Neural cell (in vitro differentiated cells): ENCODE results near the gene JKAMP. TPM values are rescaled to one million over a fixed set of nuclear protein-coding genes. Genes with fewer than 3 reads are reported as not detected.

Experiments used
- H2AFZ ChIP-seq: fragments of 200-600, 300-800 bp; sonication (generic), shearing (Covaris generic); 2 replicates; pipeline ENCODE4 v1.6.0; 2014; ENCODE audit warnings: low read depth, mild to moderate bottlenecking, antibody characterized with exemption, low read length, moderate library complexity
- H3F3A ChIP-seq: fragments of 200-600 bp; shearing (Covaris generic); 2 replicates; pipeline ENCODE4 v1.6.1; 2016; ENCODE audit warnings: mild to moderate bottlenecking, moderate library complexity, mixed read lengths, antibody characterized with exemption, low read length; ENCODE audit not compliant: insufficient read depth, poor library complexity, severe bottlenecking
- H3K27ac ChIP-seq: fragments of 200-600, 300-800 bp; sonication (generic), shearing (Covaris generic); 2 replicates; pipeline ENCODE4 v1.5.1; 2014; ENCODE audit warnings: mild to moderate bottlenecking, low read length, moderate library complexity
- H3K27me3 ChIP-seq: fragments of 300-800, 200-600 bp; sonication (generic), shearing (Covaris generic); 2 replicates; pipeline ENCODE4 v1.6.0; 2014; ENCODE audit warnings: mild to moderate bottlenecking, low read depth, low read length, moderate library complexity; ENCODE audit not compliant: insufficient read depth
- H3K36me3 ChIP-seq: fragments of 300-800, 200-600 bp; sonication (generic), shearing (Covaris generic); 2 replicates; pipeline ENCODE4 v1.5.1; 2014; ENCODE audit warnings: mild to moderate bottlenecking, antibody characterized with exemption, low read length, moderate library complexity; ENCODE audit not compliant: insufficient read depth
- H3K4me2 ChIP-seq: fragments of 300-800, 200-600 bp; sonication (generic), shearing (Covaris generic); 2 replicates; pipeline ENCODE4 v1.6.0; 2014; ENCODE audit warnings: mild to moderate bottlenecking, low read length
- H3K4me3 ChIP-seq: fragments of 300-800, 200-600 bp; sonication (generic), shearing (Covaris generic); 2 replicates; pipeline ENCODE4 v1.5.1; 2014; ENCODE audit warnings: mild to moderate bottlenecking, low read length, moderate library complexity
- H3K79me2 ChIP-seq: fragments of 200-600 bp; shearing (Covaris generic); replicated peaks from 2 replicates; pipeline ENCODE4 v1.6.0; 2014; ENCODE audit warnings: mild to moderate bottlenecking, low read length, moderate library complexity; ENCODE audit not compliant: insufficient read depth
- H3K9ac ChIP-seq: fragments of 300-800, 200-600 bp; sonication (generic), shearing (Covaris generic); 2 replicates; pipeline ENCODE4 v1.6.1; 2016; ENCODE audit warnings: mild to moderate bottlenecking, low read length, mixed read lengths
- H3K9me2 ChIP-seq: fragments of 200-600 bp; shearing (Covaris generic); 2 replicates; pipeline ENCODE4 v1.6.1; 2016; ENCODE audit warnings: mild to moderate bottlenecking, low read length, mixed read lengths; ENCODE audit not compliant: insufficient read depth
- H3K9me3 ChIP-seq: fragments of 200-600, 300-800 bp; sonication (generic), shearing (Covaris generic); 2 replicates; pipeline ENCODE4 v1.6.1; 2016; ENCODE audit warnings: mild to moderate bottlenecking, mixed run types, low read length, moderate library complexity, mixed read lengths
- H4K20me1 ChIP-seq: fragments of 200-600 bp; shearing (Covaris generic); 2 replicates; pipeline ENCODE4 v1.6.1; 2016; ENCODE audit warnings: mild to moderate bottlenecking, mixed run types; ENCODE audit not compliant: insufficient read depth
- CTCF ChIP-seq: fragments of 450-650 bp; IDR thresholded peaks from 2 replicates; pipeline ENCODE4 v1.5.1; 2014; ENCODE audit warnings: antibody characterized with exemption, mild to moderate bottlenecking, moderate library complexity; ENCODE audit not compliant: poor library complexity, severe bottlenecking
- EP300 ChIP-seq: fragments of 450-650 bp; conservative IDR thresholded peaks from 2 replicates; pipeline ENCODE4 v1.6.1; 2014; ENCODE audit warnings: antibody characterized with exemption, mild to moderate bottlenecking, moderate library complexity; ENCODE audit not compliant: poor library complexity, severe bottlenecking
- EZH2 ChIP-seq: fragments of 200-600, 300-800 bp; shearing (Covaris generic), sonication (generic); IDR thresholded peaks from 2 replicates; pipeline ENCODE4 v1.6.1; 2014; ENCODE audit warnings: antibody characterized with exemption, low read length, borderline replicate concordance, mild to moderate bottlenecking; ENCODE audit not compliant: insufficient read depth, poor library complexity, severe bottlenecking
- MXI1 ChIP-seq: fragments of 450-650 bp; conservative IDR thresholded peaks from 2 replicates; pipeline ENCODE4 v1.6.1; 2014; ENCODE audit warnings: antibody characterized with exemption, mild to moderate bottlenecking; ENCODE audit not compliant: poor library complexity, severe bottlenecking
- POLR2AphosphoS5 ChIP-seq: IDR thresholded peaks from 2 replicates; pipeline ENCODE4 v1.6.1; 2012
- RAD21 ChIP-seq: fragments of 450-650 bp; conservative IDR thresholded peaks from 2 replicates; pipeline ENCODE4 v1.6.1; 2014; ENCODE audit warnings: antibody characterized with exemption, mild to moderate bottlenecking, moderate library complexity
- REST ChIP-seq: IDR thresholded peaks from 2 replicates; pipeline ENCODE4 v1.6.1; 2012; ENCODE audit warnings: borderline replicate concordance
- SMC3 ChIP-seq: fragments of 450-650 bp; conservative IDR thresholded peaks from 2 replicates; pipeline ENCODE4 v1.6.1; 2014; ENCODE audit warnings: antibody characterized with exemption, mild to moderate bottlenecking, moderate library complexity; ENCODE audit not compliant: poor library complexity
- TAF1 ChIP-seq: IDR thresholded peaks from 2 replicates; pipeline ENCODE4 v1.6.1; 2012; ENCODE audit warnings: low read depth
- polyA plus RNA-seq: library from polyadenylated mRNA; depleted of rRNA; stranded (reverse); fragments of >200 nt; gene quantifications from 2 replicates; pipeline ENCODE4 v1.2.3, GENCODE V29; 2014

Gene JKAMP
- polyA plus RNA-seq, 1 donor from 2014 or later: 204 TPM

- Histone ChIP-seq H3K79me2 (no peaks in the 10 kb centered on the region), H3K9me3 (no peaks in the 10 kb centered on the region), H3K9ac (peak within 1 kb of the TSS; percentile 82), H3K4me3 (peak within 1 kb of the TSS; percentile 70), H3K27ac (peak within 1 kb of the TSS; percentile 75), H3K4me2 (peak within 1 kb of the TSS; percentile 52), H3K27me3 (no peaks in the 10 kb centered on the region), H4K20me1 (no peaks in the 10 kb centered on the region), H3K36me3 (no peaks in the 10 kb centered on the region), H3F3A (no peaks in the 10 kb centered on the region), H3K9me2 (no peaks in the 10 kb centered on the region), H2AFZ (peak within 1 kb of the TSS; percentile 53)
- TF ChIP-seq TAF1 (no peak), EP300 (no peak)
Observed at GRCh38 chr14:59465316-59466135, 18.8 kb upstream of the JKAMP start, which contains the start of gene GPR135. GPR135 (minus strand) TSS chr14:59465380; CDS start chr14:59465226, 154 bp downstream.

- Histone ChIP-seq H4K20me1 (no peaks in the 10 kb centered on the region), H3K36me3 (peaks cover 4% of the 10 kb centered on the region), H3K9me2 (no peaks in the 10 kb centered on the region), H3K4me3 (no peak overlapping the region), H3F3A (no peaks in the 10 kb centered on the region), H3K4me2 (no peak overlapping the region), H3K27ac (no peak overlapping the region), H3K27me3 (no peaks in the 10 kb centered on the region), H3K9ac (no peak overlapping the region), H2AFZ (no peak overlapping the region), H3K9me3 (no peaks in the 10 kb centered on the region), H3K79me2 (no peaks in the 10 kb centered on the region)
- TF ChIP-seq POLR2AphosphoS5 (no peak), EZH2 (no peak), EP300 (no peak), TAF1 (no peak)
Observed at GRCh38 chr14:59474172-59474571, 10.1 kb upstream of the JKAMP start.

GRCh38 chr14:59475709-59476108 is 8.6 kb upstream of the JKAMP start:
- H3F3A ChIP-seq: no peaks in the 10 kb centered on the region
- no peak overlapping the region for H3K4me2 ChIP-seq
- no peaks in the 10 kb centered on the region for H4K20me1 ChIP-seq
- no peak overlapping the region for H3K4me3 ChIP-seq
- no peak overlapping the region for H3K9ac ChIP-seq
- no peaks in the 10 kb centered on the region for H3K79me2 ChIP-seq
- H3K27me3 ChIP-seq: no peaks in the 10 kb centered on the region
- H2AFZ ChIP-seq: no peak overlapping the region
- H3K27ac ChIP-seq: no peak overlapping the region
- no peak for TF ChIP-seq TAF1
- no peak for TF ChIP-seq MXI1
- peak; percentile 76 for TF ChIP-seq POLR2AphosphoS5
- TF ChIP-seq REST: no peak
- no peak for TF ChIP-seq RAD21
- no peak for TF ChIP-seq SMC3
- no peak for TF ChIP-seq EZH2
- no peak for TF ChIP-seq CTCF
- TF ChIP-seq EP300: peak; percentile 67
- no peaks in the 10 kb centered on the region for H3K9me2 ChIP-seq
- no peaks in the 10 kb centered on the region for H3K9me3 ChIP-seq
- peaks cover 4% of the 10 kb centered on the region for H3K36me3 ChIP-seq
